Ovary (tissue), 9 donors: ENCODE measurements around the gene MAP4. TPM values are rescaled to one million over a fixed set of nuclear protein-coding genes. Genes with fewer than 3 reads are reported as not detected.

ENCODE experiments used
- DNase-seq, 5 donors: peaks; one replicate each; pipeline ENCODE4 v3.0.0-alpha.2; 2019 to 2020
- H3K27ac ChIP-seq, 2 donors: fragments of 200-600 bp; one replicate each; pipeline versions ENCODE4 v1.5.1 to v1.8.0; 2019 to 2022
- H3K27me3 ChIP-seq: fragments of 200-600 bp; one replicate; pipeline ENCODE4 v1.8.0; 2022
- H3K36me3 ChIP-seq: fragments of 200-600 bp; sonication (generic); one replicate; pipeline ENCODE4 v1.5.1; 2019
- H3K4me1 ChIP-seq: one replicate; pipeline ENCODE4 v1.8.1; 2013; ENCODE audit warnings: mild to moderate bottlenecking, moderate library complexity; ENCODE audit not compliant: insufficient read depth
- H3K4me3 ChIP-seq: fragments of 200-600 bp; sonication (generic); one replicate; pipeline ENCODE4 v1.5.1; 2017
- H3K9me3 ChIP-seq, 2 donors: fragments of 200-600 bp in 1 of 2; sonication (generic) in 1 of 2; one replicate each; pipeline versions ENCODE4 v1.5.1 to v1.8.1; 2013 to 2019; ENCODE audit warnings: mild to moderate bottlenecking in 1 of 2, moderate library complexity in 1 of 2
- CTCF ChIP-seq, 3 donors: fragments of 450-650 bp in 2 of 3; fragments of 200-600 bp in 1 of 3; IDR thresholded peaks; one replicate each; pipeline versions ENCODE4 v1.5.1 to v1.8.0; 2016 to 2022; ENCODE audit warnings: antibody characterized with exemption in 3 of 3, mild to moderate bottlenecking in 1 of 3
- EP300 ChIP-seq: sonication (generic); formaldehyde crosslinking; IDR thresholded peaks from one replicate; pipeline ENCODE4 v1.6.1; 2017; ENCODE audit warnings: antibody characterized with exemption
- POLR2A ChIP-seq: fragments of 450-650 bp; IDR thresholded peaks from one replicate; pipeline ENCODE4 v1.6.1; 2017; ENCODE audit warnings: antibody characterized with exemption, mild to moderate bottlenecking, moderate library complexity
- WGBS, 3 donors: extraction: QIAGEN DNeasy Blood & Tissue Kit in 1 of 3; methylation state at CpG; one replicate each; pipeline versions ENCODE4 v1.1.5 to v1.1.7; 2013 to 2017; 5-methylcytosine and 5-hydroxymethylcytosine counted together
- intact Hi-C, 4 donors: fragments of 100-400 bp; cut with DNase I; formaldehyde crosslinking; loops; one replicate each; pipeline versions ENCODE4 v1.11.0 to v1.15.1; 2022 to 2023
- polyA plus RNA-seq, 2 donors: library from polyadenylated mRNA; stranded (reverse); fragments of 200-250 nt in 1 of 2; fragments of 350-450 nt in 1 of 2; fragmentation: Illumina TruSeq in 1 of 2; extraction: RNeasy Lipid Tissue Mini Kit (QIAGEN cat#74804) in 1 of 2; gene quantifications; one replicate each; pipeline ENCODE4 v1.2.3, GENCODE V29; 2013 to 2014
- total RNA-seq, 7 donors: library from RNA; depleted of rRNA in 2 of 7; stranded (reverse); fragments of >200 nt in 2 of 7; fragmentation: NEBNext Ultra II Directional in 3 of 7; extraction: Animal tissue kit (Norgen Biotek cat#: 25700) in 3 of 7; gene quantifications; one replicate each; pipeline versions ENCODE4 v1.1.0 to v1.2.4, GENCODE V29; 2016 to 2023
- donor health status: DM: no; HTN: no; CAD: no; lungs with moderate emphysema.
- donor health status: DM: no; HTN: no; CAD: no.
- donor health status: Bipolar disorder and iron deficiency.
- donor health status: DM: yes; HTN: yes; CAD: no.
- donor health status: DM: no; HTN: no; CAD: no.
- donor health status: DM: yes; HTN: yes; CAD: no.

MAP4 gene
- total and polyA plus RNA-seq, 9 donors, result 64.9 to 271 (median 196) TPM

GRCh38 chr3:47867451-47868044 lies 148.7 kb downstream of the MAP4 start:
- H3K4me1 ChIP-seq, result no peaks in the 10 kb centered on the region
- H3K9me3 ChIP-seq, result no peaks in the 10 kb centered on the region
- no peaks in the 10 kb centered on the region for H3K27me3 ChIP-seq
- no peak overlapping the region for H3K4me3 ChIP-seq
- 82 to 84% (median 82%) methylated on average over 8 of the region's 8 CpGs for WGBS, 3 donors
- no peak for DNase-seq
- TF ChIP-seq POLR2A (no peak), CTCF (IDR thresholded peaks at IDR 0.05) (no peak), EP300 (no peak)
- H3K27ac ChIP-seq, result no peak overlapping the region
- intact Hi-C loops, result no loop called here
- no peaks in the 10 kb centered on the region for H3K36me3 ChIP-seq

DNA sequence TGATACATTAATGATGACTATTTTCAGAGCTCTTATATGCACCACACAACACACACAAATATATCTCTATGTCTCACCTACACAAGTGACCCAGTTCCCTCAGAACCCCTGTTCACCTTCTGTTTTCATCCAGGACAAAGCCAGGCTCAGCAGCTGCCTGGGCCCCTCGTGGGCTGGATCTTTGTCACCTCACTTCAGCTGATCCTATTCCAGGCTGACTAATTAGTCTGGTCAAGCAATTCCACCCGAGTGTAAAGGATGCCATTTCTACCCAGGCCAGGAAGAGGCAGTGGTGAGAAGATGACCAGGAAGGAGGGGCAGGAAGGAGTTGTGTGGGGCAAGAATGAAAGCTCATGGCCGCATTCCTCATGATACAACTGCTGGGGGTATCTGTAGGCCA lies 151.0 kb downstream of the MAP4 start:
- TF ChIP-seq POLR2A (no peak), EP300 (no peak), CTCF (IDR thresholded peaks at IDR 0.05) (no peak)
- Histone ChIP-seq H3K9me3 (no peaks in the 10 kb centered on the region), H3K27ac (no peak overlapping the region), H3K27me3 (no peaks in the 10 kb centered on the region), H3K4me1 (no peaks in the 10 kb centered on the region), H3K36me3 (no peaks in the 10 kb centered on the region), H3K4me3 (no peak overlapping the region)
- WGBS, 3 donors, result 31 to 41% (median 32%) methylated on average over 3 of the region's 3 CpGs
- intact Hi-C loops, result no loop called here
- DNase-seq, result no peak

DNA sequence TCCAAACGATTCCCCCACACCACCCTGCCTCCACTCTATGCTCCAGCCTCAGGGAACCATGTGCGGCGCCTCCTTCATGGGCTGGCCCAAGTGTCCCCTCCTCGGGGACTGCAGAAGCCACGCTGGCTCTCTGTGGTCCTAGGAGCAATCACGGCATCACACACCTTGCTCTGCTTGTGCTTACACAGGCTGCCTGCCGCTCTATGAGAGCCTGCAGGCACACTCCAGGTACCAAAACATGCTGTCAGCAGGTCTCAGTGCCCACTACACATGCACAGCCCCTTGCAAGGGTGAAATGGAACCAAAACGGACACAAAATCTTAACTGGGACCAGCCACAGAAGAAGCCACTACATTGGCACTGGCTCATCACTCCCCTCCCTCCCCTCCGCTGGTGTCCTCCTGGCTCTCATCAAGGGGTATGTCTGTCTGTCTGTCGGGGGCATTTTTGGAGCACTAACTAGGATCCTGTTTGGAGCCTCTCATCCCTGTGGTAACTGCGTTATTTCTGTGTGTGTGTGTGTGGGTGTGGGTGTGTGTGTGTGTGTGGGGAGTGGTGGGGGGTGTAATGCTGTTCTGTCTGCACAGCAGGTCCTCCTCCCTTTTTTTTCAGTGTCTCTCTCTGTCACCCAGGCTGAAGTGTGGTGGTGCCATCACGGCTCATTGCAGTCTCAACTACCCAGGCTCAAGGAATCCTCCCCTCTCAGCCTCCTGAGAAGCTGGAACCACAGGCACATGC lies 152.7 kb downstream of the MAP4 start:
- H3K36me3 ChIP-seq, result no peaks in the 10 kb centered on the region
- no peak overlapping the region for H3K27ac ChIP-seq
- no peak for DNase-seq
- TF ChIP-seq EP300 (no peak), POLR2A (no peak), CTCF (IDR thresholded peaks at IDR 0.05) (no peak)
- no peak overlapping the region for H3K4me3 ChIP-seq
- H3K9me3 ChIP-seq, result no peaks in the 10 kb centered on the region
- no peaks in the 10 kb centered on the region for H3K27me3 ChIP-seq
- 73 to 84% (median 82%) methylated on average over 12 of the region's 12 CpGs for WGBS, 3 donors
- no peaks in the 10 kb centered on the region for H3K4me1 ChIP-seq
- intact Hi-C loops, result no loop called here

DNA sequence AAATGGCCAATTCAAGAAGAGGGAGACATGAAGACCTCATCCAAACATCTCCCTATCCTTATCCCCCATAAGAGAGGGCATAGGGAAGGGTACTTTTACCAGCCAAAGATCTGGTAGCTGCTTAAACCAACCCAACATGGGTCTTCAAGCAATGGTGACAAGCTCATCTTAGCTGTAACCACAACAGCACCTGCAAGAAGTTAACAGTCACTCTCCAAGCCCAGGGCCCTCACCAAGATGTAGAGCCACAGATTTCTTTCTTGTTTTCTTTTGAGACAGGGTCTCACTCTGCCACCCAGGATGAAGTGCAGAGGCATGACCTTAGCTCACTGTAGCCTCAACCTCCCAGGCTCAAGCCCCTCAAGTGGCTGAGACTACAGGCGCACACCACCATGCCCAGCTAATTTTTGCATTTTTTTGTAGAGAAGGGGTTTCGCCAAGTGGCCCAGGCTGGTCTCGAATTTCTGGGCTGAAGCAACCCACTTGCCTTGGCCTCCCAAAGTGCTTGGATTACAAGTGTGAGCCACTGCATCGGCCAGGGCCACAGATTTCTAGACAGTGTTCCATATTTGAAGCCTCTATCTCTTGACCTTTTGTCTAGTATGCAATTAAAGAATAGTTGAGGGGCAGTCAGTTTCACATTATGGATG lies 156.1 kb downstream of the MAP4 start:
- Histone ChIP-seq H3K4me1 (no peaks in the 10 kb centered on the region), H3K9me3 (no peaks in the 10 kb centered on the region), H3K27ac (no peak overlapping the region), H3K27me3 (no peaks in the 10 kb centered on the region), H3K36me3 (no peaks in the 10 kb centered on the region), H3K4me3 (no peak overlapping the region)
- intact Hi-C loops, result no loop called here
- TF ChIP-seq POLR2A, result no peak
- no peak for TF ChIP-seq CTCF (IDR thresholded peaks at IDR 0.05)
- TF ChIP-seq EP300, result no peak
- DNase-seq, result no peak
- 84 to 89% (median 86%) methylated on average over 4 of the region's 4 CpGs for WGBS, 3 donors
